GM19043 (cell line): ENCODE results near the gene RTN1.

Experiments
- ATAC-seq: cut with Tn5 transposase; IDR thresholded peaks from one replicate; pipeline ENCODE4 v1.9.1; 2021; ENCODE audit warnings: low read depth; ENCODE audit not compliant: unreplicated experiment

RTN1 gene

GRCh38 chr14:59852350-59852749, 18.2 kb downstream of the RTN1 start:
- no peak for ATAC-seq

GRCh38 chr14:59850458-59850857, 20.1 kb downstream of the RTN1 start:
- no peak for ATAC-seq

- no peak for ATAC-seq
These were observed 21.0 kb downstream of the RTN1 start for GRCh38 chr14:59849411-59850130.

- ATAC-seq: no peak
These were observed 21.9 kb downstream of the RTN1 start for GRCh38 chr14:59848671-59849070.

GRCh38 chr14:59847711-59848110, 22.9 kb downstream of the RTN1 start:
- ATAC-seq: no peak

- ATAC-seq: no peak
These were observed 24.0 kb downstream of the RTN1 start for GRCh38 chr14:59846595-59846994.

- no peak for ATAC-seq
These were observed 25.3 kb downstream of the RTN1 start for GRCh38 chr14:59845245-59845644.

GRCh38 chr14:59844186-59844812, 26.3 kb downstream of the RTN1 start:
- no peak for ATAC-seq

GRCh38 chr14:59836116-59836515, 34.5 kb downstream of the RTN1 start:
- no peak for ATAC-seq

- ATAC-seq: no peak
These were observed 37.8 kb downstream of the RTN1 start for GRCh38 chr14:59832653-59833294.

- no peak for ATAC-seq
These were observed 39.4 kb downstream of the RTN1 start for GRCh38 chr14:59831121-59831730.

- ATAC-seq: no peak
These were observed 40.2 kb downstream of the RTN1 start for GRCh38 chr14:59830338-59830734.

- no peak for ATAC-seq
These were observed 40.9 kb downstream of the RTN1 start for GRCh38 chr14:59829469-59830337.

- ATAC-seq: no peak
These were observed 42.3 kb downstream of the RTN1 start for GRCh38 chr14:59828276-59828675.

- ATAC-seq: no peak
These were observed 43.2 kb downstream of the RTN1 start for GRCh38 chr14:59827401-59827800.

- no peak for ATAC-seq
These were observed 44.4 kb downstream of the RTN1 start for GRCh38 chr14:59826150-59826549.

GRCh38 chr14:59823179-59823578, 47.4 kb downstream of the RTN1 start:
- peak; percentile 58 for ATAC-seq

GRCh38 chr14:59819446-59820088, 51.0 kb downstream of the RTN1 start:
- ATAC-seq: no peak

GRCh38 chr14:59816941-59817340, 53.6 kb downstream of the RTN1 start:
- no peak for ATAC-seq

GRCh38 chr14:59814988-59815387, 55.6 kb downstream of the RTN1 start:
- no peak for ATAC-seq
